Stimulated activated CD8-positive, alpha-beta memory T cell treated with anti-CD3 and anti-CD28 coated beads, Interleukin-7, amount 100 ng/mL, for 24 hours (primary cell): ENCODE data around the gene JMJD6.

Experiments
- DNase-seq: peaks from one replicate; pipeline ENCODE4 v3.0.0-alpha.2; 2020; ENCODE audit warnings: low read depth

Gene JMJD6

DNA sequence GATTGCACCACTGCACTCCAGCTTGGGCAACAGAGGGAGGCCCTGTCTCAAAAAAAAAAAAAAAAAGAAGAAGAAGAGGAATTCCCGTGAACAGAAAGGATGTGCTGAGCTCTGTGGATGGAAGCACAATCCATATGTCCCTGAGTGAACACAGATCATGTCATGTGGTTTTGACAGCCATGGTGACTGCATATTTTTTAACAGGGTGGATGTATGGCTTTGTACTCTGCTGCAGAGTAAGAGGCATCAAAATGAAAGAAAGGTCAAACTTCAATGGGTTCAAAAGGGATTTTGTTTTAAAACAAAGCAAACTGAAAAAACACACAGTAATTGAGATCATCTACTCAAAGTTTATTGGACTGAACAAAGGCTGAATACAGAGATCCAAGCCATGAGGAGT lies 47.2 kb downstream of the JMJD6 start:
- DNase-seq: no peak

DNA sequence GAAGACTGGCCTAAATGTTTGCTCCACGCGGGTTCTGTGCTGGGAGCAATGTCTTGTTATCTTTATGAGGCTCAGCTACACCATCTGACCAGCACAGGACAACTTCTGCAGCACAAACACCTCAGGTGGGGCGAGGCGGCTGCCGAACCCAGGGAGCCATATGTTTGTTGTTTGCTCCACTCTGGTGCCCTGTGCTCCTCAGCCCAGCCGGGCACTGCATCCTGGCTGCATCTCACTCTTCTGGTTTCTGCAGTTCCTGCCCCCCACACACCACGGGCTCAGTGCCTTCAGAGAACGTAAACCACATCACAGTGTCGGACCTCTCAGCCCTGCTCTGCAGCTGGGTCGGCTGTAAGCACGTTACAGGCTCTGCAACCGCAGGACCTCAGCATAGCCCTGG lies 48.1 kb downstream of the JMJD6 start:
- DNase-seq: no peak

DNA sequence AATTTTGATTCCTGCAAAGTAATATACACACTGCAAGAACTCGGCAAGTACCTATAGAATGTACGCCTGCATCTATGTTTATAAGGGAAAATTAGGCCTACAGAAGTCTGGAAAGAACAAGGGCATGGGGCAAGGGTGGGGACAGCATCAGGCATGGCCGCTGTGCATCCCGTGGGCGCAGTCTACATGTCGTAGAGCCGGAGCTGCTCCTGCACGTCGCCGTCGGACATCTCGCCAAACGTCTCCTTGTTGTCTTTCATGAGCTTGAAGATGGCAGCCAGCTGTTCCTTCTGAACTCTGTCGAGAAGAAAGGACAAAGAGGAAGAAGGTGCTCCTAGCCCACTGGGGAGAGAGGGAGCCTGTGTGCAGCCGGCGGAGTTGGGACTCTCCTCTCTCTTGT lies 49.0 kb downstream of the JMJD6 start:
- no peak for DNase-seq

DNA sequence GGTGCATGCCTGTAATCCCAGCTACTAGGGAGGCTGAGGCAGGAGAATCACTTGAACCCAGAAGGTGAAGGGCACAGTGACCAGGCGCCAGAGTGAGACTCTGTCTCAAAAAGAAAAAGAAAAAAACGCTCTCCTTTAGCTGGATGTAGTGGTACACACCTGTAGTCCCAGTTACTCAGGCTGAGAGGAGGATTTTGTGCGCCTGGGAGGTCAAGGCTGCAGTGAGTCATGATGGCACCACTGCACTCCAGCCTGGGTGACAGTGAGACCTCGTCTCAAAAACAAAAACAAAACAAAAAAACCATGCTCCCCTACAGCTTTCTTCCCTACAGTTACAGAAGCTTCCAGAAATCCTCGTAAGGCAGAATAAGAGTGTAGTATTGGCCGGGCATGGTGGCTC lies 49.8 kb downstream of the JMJD6 start:
- no peak for DNase-seq

DNA sequence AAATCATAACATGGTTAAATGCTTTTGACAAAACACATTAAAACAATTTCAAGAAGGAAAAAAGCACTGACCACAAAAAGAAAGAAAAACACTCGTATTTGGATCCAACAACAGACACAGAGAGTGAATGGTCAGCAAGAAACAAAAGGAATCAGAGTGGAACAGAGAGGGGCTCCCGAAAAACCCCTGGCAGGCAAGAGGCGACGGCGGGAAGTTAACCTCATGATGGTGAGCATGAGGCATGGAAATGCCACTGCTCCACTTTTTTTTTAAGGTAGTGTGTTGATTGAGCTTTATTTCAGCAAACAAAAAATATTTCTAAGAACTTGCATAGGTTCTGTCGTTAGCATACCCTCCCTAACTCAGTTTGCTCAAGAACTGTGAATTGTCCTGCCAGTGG lies 50.8 kb downstream of the JMJD6 start:
- DNase-seq: no peak

DNA sequence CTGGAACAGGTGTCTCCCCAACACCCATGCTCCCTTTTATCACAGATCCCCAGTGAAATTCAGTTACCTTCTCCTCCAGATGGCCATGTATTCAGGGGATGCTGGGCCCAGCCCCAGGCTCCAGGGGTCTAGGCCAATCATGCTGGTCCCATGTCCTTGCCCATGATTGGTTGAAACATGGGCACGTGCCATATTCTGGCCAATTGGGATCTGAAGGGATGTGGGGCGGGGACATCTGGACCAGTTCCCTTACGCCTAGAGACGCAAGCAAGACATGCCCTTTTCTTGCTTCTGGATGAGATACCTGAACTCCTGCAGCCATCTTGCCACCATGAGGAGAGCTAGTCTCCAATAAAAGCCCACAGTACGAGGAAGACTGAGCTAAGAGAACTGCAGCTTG lies 51.8 kb downstream of the JMJD6 start:
- DNase-seq: no peak

DNA sequence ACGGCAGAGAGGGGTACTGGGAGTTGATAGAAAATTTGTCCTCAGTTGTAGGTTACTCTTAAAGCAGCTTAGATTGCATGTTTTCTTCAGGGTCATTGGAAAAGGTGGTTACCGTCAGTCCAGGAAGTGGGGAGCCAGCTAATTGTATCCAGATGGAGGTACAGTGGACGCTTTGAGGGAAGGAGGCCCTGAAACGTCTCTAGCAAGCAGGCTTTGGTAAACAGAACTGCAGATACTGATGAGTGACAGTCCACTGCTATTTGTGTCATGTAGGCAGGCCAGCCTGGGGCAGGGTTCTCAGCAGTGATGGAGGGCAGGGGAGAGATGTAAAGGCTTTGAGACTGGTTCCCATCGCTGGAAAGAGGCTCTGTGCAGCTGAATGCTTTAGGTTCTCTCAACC lies 52.7 kb downstream of the JMJD6 start:
- no peak for DNase-seq

DNA sequence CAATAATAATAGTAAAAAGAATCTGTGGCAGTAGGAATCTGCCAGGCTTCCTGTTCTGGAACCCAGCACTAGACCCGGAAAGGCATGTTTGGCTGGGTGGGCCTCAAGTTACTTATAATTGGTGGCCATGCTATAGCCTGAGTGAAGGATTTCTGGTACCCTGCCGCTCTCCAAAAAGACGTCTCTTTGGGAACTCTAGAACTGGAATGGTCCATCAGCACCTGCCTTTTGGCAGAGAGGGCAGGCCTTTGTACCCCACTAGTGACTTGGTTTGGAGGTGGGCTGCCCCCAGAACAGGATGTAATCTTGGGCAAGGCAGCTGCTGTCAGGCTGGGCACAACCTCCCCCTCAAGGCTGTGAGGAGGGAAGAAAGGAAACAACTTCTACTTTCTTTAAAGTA lies 53.5 kb downstream of the JMJD6 start:
- no peak for DNase-seq

DNA sequence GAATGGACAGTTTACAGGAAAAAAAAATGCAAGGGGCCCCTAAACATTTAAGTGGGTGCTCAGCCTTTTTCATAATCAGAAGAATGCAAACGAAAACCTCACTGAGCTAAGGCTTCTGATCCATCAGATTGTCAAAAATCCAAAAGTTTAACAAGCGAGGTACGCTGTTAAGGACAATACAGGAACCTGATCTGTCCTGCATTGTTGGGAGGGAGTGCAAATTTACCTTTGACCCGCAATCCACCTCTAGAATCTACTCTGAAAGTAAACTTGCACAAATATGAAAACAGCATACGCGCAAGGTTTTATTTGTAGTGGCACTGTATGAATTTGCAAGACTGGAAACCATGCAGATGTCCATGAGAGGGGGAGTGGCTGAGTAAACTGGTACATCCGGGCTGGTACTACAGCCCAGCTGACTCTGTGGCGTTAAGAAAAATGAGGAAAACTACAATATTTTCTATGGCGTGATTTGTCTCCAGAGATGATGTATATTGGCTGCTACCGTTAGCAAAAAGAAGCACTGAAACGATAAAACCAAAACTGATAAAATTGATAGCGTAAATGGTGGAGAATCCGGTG lies 54.0 kb downstream of the JMJD6 start:
- no peak for DNase-seq

DNA sequence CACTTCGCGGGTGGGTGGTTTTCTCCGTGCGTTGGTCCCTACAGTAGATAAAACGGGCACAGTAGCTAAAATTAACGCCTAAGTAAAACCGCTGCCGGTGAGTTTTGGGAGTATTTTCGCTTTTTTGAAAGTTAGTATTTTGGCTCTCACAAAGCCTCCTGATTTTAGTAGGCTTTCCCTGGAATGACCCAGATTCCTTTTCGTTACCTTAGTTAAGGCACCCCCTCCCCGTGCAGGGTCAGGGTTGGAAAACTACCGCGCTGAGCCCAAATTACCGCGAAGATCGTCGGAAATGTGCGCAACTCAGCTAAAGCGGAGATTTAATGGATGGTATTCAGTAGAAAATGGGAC lies 54.5 kb downstream of the JMJD6 start:
- no peak for DNase-seq

DNA sequence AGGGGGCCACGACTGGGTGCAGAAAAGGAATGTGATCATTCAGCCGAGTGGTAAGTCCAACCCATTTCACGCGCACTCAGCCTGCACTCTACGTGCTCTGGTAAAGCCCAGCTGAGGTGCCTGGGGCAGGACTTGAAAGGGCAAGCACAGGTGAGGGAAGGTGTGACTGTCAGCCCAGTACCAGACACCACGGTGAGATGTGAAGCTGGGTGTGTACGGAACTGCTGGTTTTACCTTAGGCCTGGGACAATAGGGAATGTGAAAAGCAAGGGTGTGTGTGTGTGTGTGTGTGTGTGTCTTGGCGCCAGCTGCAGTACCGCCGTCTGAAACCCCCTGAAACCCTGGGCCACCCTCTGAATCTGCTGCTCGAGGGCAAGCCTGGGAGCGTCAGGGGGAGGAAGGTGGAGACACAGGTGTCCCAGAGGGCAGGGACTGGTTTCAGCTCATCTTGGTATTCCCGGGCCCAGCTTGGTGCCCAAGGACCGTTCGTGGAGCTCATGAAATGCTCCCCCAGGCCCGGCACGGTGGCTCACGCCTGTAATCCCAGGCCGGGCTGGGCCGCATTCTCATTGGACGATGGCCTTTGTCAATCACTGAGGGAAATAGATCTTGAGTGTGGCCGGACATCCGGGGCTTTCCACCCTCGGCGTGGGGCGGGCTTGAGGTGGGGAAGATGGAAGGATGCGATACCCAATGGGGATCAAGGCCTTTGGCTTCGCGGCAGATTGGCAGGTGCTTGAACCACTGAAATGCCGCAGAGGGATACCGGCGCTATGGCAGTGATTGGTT lies 55.1 kb downstream of the JMJD6 start:
- DNase-seq: peak; percentile 99

DNA sequence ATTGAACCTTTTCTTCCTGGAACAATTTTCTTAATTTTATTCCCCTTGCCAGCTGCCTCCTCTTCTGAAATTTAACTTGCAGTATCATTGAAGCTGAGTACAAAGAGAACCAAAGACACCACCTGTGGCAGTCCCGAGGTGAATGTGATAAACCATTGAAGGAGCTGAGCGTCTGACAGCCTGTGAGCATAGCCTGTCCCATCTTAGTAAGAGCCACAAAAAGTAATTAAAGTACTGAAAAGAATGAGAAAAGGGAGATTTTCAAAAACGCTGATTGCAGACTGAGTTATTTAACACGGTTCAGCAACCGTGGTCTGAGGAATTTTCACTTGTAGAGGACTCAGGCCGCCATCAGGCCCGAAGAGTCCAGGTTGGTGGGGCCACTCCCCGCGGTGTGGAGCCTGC lies 55.7 kb downstream of the JMJD6 start:
- DNase-seq: no peak

DNA sequence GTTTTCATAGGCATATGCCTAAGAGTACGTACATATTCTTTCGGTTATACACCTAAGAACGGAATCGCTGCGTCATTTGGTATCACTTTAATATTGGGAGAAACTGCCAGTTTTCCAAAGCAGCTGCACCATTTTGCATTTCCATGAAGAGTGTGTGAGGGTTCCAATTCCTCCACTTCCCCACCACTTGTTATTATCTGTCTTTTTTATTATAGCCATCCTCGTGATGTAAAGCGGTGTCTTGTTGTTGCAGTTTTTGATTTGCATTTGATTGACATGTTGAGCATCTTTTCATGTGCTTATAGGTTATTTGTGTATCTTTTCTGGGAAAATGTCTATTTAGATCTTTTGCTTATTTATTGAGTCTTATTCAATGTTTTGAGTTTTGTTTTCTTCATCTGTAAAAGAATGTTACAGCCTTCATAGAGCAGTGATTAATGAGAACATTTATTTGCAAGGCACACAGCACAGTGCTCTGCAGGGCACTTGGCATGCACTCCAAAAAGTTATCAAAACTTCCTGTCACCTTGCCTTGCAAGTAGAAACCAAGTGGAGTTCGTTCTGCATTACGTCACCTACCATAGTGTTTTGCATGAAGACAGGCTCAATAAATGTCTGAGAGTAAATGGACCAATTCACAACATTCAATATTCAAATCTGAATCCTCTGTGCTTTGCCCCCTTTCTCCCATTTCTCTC lies 56.2 kb downstream of the JMJD6 start:
- DNase-seq: no peak
